Osteocyte (in vitro differentiated cells): ENCODE data around the gene TRMT112. TPM values are rescaled to one million over a fixed set of nuclear protein-coding genes. Genes with fewer than 3 reads are reported as not detected.

Experiments used
- DNase-seq: peaks from one replicate; pipeline ENCODE4 v3.0.0; 2021; ENCODE audit warnings: mixed read lengths; ENCODE audit not compliant: unreplicated experiment; ENCODE audit errors: extremely low spot score
- H3K27ac Mint-ChIP-seq: one replicate; pipeline ENCODE4 v1.8.0; 2021; ENCODE audit warnings: mild to moderate bottlenecking, mixed read lengths; ENCODE audit not compliant: unreplicated experiment
- H3K27me3 Mint-ChIP-seq: one replicate; pipeline ENCODE4 v1.8.0; 2021; ENCODE audit warnings: mixed read lengths; ENCODE audit not compliant: unreplicated experiment
- H3K36me3 Mint-ChIP-seq: one replicate; pipeline ENCODE4 v1.8.0; 2021; ENCODE audit warnings: mixed read lengths; ENCODE audit not compliant: unreplicated experiment
- H3K4me1 Mint-ChIP-seq: one replicate; pipeline ENCODE4 v1.8.0; 2021; ENCODE audit warnings: mixed read lengths; ENCODE audit not compliant: unreplicated experiment
- H3K4me3 Mint-ChIP-seq: one replicate; pipeline ENCODE4 v1.8.0; 2021; ENCODE audit warnings: mild to moderate bottlenecking, moderate library complexity, mixed read lengths; ENCODE audit not compliant: unreplicated experiment
- H3K9me3 Mint-ChIP-seq: one replicate; pipeline ENCODE4 v1.8.0; 2021; ENCODE audit warnings: mixed read lengths; ENCODE audit not compliant: unreplicated experiment
- CTCF ChIP-seq: fragments of 200-600 bp; sonication (generic); IDR thresholded peaks from 2 replicates; pipeline ENCODE4 v1.5.0; 2021; ENCODE audit warnings: antibody characterized with exemption, mild to moderate bottlenecking, moderate library complexity
- total RNA-seq: library from RNA; stranded (reverse); gene quantifications from 2 replicates; pipeline ENCODE4 v1.2.1, GENCODE V29; 2021

TRMT112 gene
- total RNA-seq, 1 donor from 2014 or later = 159 TPM

DNA sequence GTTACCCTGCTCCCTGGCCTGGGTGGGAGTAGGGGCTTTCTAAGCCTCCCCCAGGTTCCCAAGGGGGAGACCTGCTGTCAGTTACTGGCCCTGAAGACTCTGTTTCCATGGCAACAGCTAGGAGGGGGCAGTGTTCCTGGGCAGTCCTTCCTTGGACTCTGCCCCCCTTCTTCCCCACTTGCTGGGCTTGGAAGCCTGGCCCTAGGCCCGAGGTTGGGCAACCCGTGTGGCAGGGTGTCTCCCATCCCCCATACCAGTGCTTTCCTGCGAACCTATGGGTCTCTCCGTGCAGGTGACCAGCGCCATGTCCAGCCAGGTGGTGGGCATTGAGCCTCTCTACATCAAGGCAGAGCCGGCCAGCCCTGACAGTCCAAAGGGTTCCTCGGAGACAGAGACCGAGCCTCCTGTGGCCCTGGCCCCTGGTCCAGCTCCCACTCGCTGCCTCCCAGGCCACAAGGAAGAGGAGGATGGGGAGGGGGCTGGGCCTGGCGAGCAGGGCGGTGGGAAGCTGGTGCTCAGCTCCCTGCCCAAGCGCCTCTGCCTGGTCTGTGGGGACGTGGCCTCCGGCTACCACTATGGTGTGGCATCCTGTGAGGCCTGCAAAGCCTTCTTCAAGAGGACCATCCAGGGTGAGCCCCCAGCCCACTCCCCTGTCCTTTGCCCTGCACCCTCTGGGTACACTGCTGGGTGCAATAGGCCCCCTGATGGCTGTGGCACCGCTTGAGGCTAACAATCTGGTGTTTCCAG is 10.3 kb downstream of the TRMT112 start:
- H3K27ac Mint-ChIP-seq = peak overlapping the region; percentile 47

GRCh38 chr11:64306563-64306875 is 10.8 kb downstream of the TRMT112 start:
- DNase-seq = no peak
- H3K27ac Mint-ChIP-seq = peak overlapping the region; percentile 75
- no peak for TF ChIP-seq CTCF
- no peaks in the 10 kb centered on the region for H3K9me3 Mint-ChIP-seq
- H3K4me3 Mint-ChIP-seq = peak overlapping the region; percentile 91
- no peaks in the 10 kb centered on the region for H3K27me3 Mint-ChIP-seq
- H3K36me3 Mint-ChIP-seq = no peaks in the 10 kb centered on the region
- H3K4me1 Mint-ChIP-seq = peaks cover 18% of the 10 kb centered on the region

More for the DNA sequence above, 10.3 kb downstream of the TRMT112 start:
- Mint-ChIP-seq H3K4me1 (peaks cover 18% of the 10 kb centered on the region), H3K9me3 (no peaks in the 10 kb centered on the region), H3K36me3 (no peaks in the 10 kb centered on the region), H3K4me3 (peak overlapping the region; percentile 91), H3K27me3 (no peaks in the 10 kb centered on the region)
- no peak for TF ChIP-seq CTCF
- no peak for DNase-seq

DNA sequence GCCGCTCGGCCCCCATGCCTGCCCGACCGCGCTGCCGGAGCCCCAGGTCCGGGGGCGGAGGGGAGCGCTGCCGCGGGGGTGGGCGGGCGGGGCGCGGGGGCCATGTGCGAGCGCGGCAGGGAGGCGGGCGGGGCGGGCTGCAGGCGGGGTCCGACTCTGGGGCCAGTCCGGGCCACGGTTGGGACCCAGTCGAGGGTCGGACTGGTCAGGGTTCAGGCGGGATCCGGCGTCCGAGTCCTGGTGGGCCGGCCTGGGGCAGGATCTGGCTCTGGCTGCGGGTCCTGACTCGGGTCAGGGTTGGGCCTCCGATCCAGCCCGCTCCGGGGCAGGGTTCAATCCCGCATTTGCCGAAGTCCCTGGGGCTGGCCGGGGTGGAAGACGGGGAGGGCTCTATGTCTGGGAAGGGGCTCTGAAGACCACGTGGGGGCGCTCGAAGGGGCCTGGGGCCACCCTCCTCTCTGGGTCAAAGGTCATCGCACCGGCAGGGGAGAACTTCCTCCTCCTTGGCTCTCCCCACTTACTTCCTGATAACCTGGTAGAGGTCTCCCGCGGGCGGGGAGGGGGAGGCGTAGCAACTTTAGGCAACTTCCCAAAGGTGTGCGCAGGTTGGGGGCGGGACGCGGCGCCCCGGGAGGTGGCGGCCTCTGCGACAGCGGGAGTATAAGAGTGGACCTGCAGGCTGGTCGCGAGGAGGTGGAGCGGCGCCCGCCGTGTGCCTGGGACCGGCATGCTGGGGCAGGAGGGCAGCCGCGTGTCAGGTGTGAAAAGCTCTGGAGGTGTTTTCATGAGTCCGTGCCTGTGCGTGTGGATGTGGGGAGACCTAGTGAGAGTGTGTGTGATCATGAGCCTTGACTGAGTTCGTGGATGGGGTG is 11.4 kb downstream of the TRMT112 start:
- Mint-ChIP-seq H3K36me3 (no peaks in the 10 kb centered on the region), H3K4me1 (peaks cover 18% of the 10 kb centered on the region), H3K27me3 (no peaks in the 10 kb centered on the region), H3K9me3 (no peaks in the 10 kb centered on the region), H3K4me3 (peak overlapping the region; percentile 91), H3K27ac (peak overlapping the region; percentile 75)
- no peak for DNase-seq
- peak; percentile 48 for TF ChIP-seq CTCF

- no peaks in the 10 kb centered on the region for H3K36me3 Mint-ChIP-seq
- no peak for TF ChIP-seq CTCF
- peak within 1 kb of the TSS; percentile 91 for H3K4me3 Mint-ChIP-seq
- peaks cover 3% of the 10 kb centered on the region for H3K27me3 Mint-ChIP-seq
- H3K27ac Mint-ChIP-seq = peak within 1 kb of the TSS; percentile 96
- peak; percentile 100 for DNase-seq
- H3K4me1 Mint-ChIP-seq = peaks cover 25% of the 10 kb centered on the region
- no peaks in the 10 kb centered on the region for H3K9me3 Mint-ChIP-seq
These were observed 12.2 kb downstream of the TRMT112 start, which contains the start of gene ESRRA for GRCh38 chr11:64305075-64305690. Gene ESRRA (plus strand): TSS chr11:64305524. CDS start chr11:64307180, 1,656 bp downstream.
